ENCODE data around the gene SHC2.

The SHC2 gene

GRCh38 chr19:460877-461720 lies at the start of gene SHC2:
TSS of gene SHC2 (minus strand) at chr19:461033. CDS start at chr19:460996, 37 bp downstream.
- no peak for DNase-seq

- DNase-seq = no peak
These were observed 47.6 kb upstream of the SHC2 start for GRCh38 chr19:508204-509150.

- peak; percentile 85 to 89 for DNase-seq
These were observed 46.7 kb upstream of the SHC2 start, which contains the start of gene TPGS1 for GRCh38 chr19:507286-508203. TSS of gene TPGS1 (plus strand) at chr19:507497. CDS start at chr19:507507, 10 bp downstream.

GRCh38 chr19:506404-507285 lies 45.8 kb upstream of the SHC2 start:
- DNase-seq = peak; percentile 91 to 94

GRCh38 chr19:504616-505015 lies 43.8 kb upstream of the SHC2 start:
- no peak for DNase-seq

- DNase-seq = no peak
These were observed 40.8 kb upstream of the SHC2 start for GRCh38 chr19:501646-502045.

- no peak for DNase-seq
These were observed 38.3 kb upstream of the SHC2 start for GRCh38 chr19:498977-499623.

- DNase-seq = no peak
These were observed 37.7 kb upstream of the SHC2 start for GRCh38 chr19:498511-498891.

GRCh38 chr19:497869-498510 lies 37.2 kb upstream of the SHC2 start:
- DNase-seq = no peak

GRCh38 chr19:497491-497868 lies 36.6 kb upstream of the SHC2 start:
- no peak for DNase-seq

- no peak for DNase-seq
These were observed 36.2 kb upstream of the SHC2 start for GRCh38 chr19:496986-497385.

- DNase-seq = no peak
These were observed 35.4 kb upstream of the SHC2 start, which contains the start of gene MADCAM1 for GRCh38 chr19:496112-496665. TSS of gene MADCAM1 (plus strand) at chr19:496486. CDS start at chr19:496500, 14 bp downstream.

GRCh38 chr19:495402-496111 lies 34.7 kb upstream of the SHC2 start:
- DNase-seq = peak; percentile 54 to 63

GRCh38 chr19:495081-495401 lies 34.2 kb upstream of the SHC2 start:
- no peak for DNase-seq

GRCh38 chr19:494171-495080 lies 33.6 kb upstream of the SHC2 start:
- no peak for DNase-seq

GRCh38 chr19:493391-494170 lies 32.7 kb upstream of the SHC2 start:
- DNase-seq = no peak

GRCh38 chr19:492091-492531 lies 31.3 kb upstream of the SHC2 start:
- no peak for DNase-seq
